GM23338 (cell line): Measurements from ENCODE around the gene PHOX2A. TPM values are rescaled to one million over a fixed set of nuclear protein-coding genes. Genes with fewer than 3 reads are reported as not detected.

Experiments
- ATAC-seq: fragments of 200-7000 bp; cut with Tn5 transposase; 3 replicates; pipeline ENCODE4 v1.9.1; 2020
- DNase-seq: peaks from one replicate; pipeline ENCODE4 v3.0.0-alpha.2; 2015; ENCODE audit warnings: low spot score
- H2AFZ ChIP-seq: fragments of 200-600 bp; sonication (generic); 2 replicates; pipeline ENCODE4 v1.8.0; 2016; ENCODE audit warnings: antibody characterized with exemption, mild to moderate bottlenecking, moderate library complexity
- H3F3A ChIP-seq: fragments of 200-600 bp; sonication (generic); replicated peaks from 2 replicates; pipeline ENCODE4 v1.8.0; 2017; ENCODE audit warnings: antibody characterized with exemption, mixed run types, low read depth
- H3K27ac ChIP-seq: fragments of 200-600 bp; sonication (generic); 2 replicates; pipeline ENCODE4 v1.6.1; 2016; ENCODE audit warnings: low read depth
- H3K27me3 ChIP-seq: fragments of 200-600 bp; sonication (generic); 2 replicates; pipeline ENCODE4 v1.8.0; 2016; ENCODE audit warnings: mild to moderate bottlenecking, mixed run types, moderate library complexity; ENCODE audit not compliant: insufficient read depth
- H3K36me3 ChIP-seq: fragments of 200-600 bp; sonication (generic); 2 replicates; pipeline ENCODE4 v1.8.0; 2016; ENCODE audit warnings: mild to moderate bottlenecking; ENCODE audit not compliant: insufficient read depth
- H3K4me1 ChIP-seq: fragments of 200-600 bp; sonication (generic); 2 replicates; pipeline ENCODE4 v1.8.0; 2016; ENCODE audit warnings: mild to moderate bottlenecking, moderate library complexity; ENCODE audit not compliant: insufficient read depth
- H3K4me2 ChIP-seq: fragments of 200-600 bp; sonication (generic); 2 replicates; pipeline ENCODE4 v1.7.1; 2017; ENCODE audit warnings: mixed run types
- H3K4me3 ChIP-seq: fragments of 200-600 bp; sonication (generic); 2 replicates; pipeline ENCODE4 v1.6.1; 2016; ENCODE audit warnings: mixed run types
- H3K79me2 ChIP-seq: fragments of 200-600 bp; sonication (generic); replicated peaks from 2 replicates; pipeline ENCODE4 v1.8.0; 2017; ENCODE audit warnings: mild to moderate bottlenecking; ENCODE audit not compliant: insufficient read depth
- H3K9me2 ChIP-seq: fragments of 200-600 bp; sonication (generic); 2 replicates; pipeline ENCODE4 v1.8.0; 2017; ENCODE audit not compliant: insufficient read depth
- H4K20me1 ChIP-seq: fragments of 200-600 bp; sonication (generic); replicated peaks from 2 replicates; pipeline ENCODE4 v1.8.0; 2017; ENCODE audit warnings: mild to moderate bottlenecking; ENCODE audit not compliant: insufficient read depth
- H3K27ac Mint-ChIP-seq: 2 replicates; pipeline ENCODE4 v1.8.0; 2020; ENCODE audit warnings: inconsistent platforms, mild to moderate bottlenecking, moderate library complexity, mixed read lengths
- H3K27me3 Mint-ChIP-seq: 3 replicates; pipeline ENCODE4 v1.8.0; 2022; ENCODE audit warnings: low read depth, mild to moderate bottlenecking, moderate library complexity, mixed read lengths, inconsistent platforms; ENCODE audit not compliant: insufficient read depth, poor library complexity
- H3K36me3 Mint-ChIP-seq: 3 replicates; pipeline ENCODE4 v1.8.0; 2021; ENCODE audit warnings: low read depth, mild to moderate bottlenecking, inconsistent platforms, moderate library complexity, mixed read lengths
- H3K4me1 Mint-ChIP-seq: 3 replicates; pipeline ENCODE4 v1.8.0; 2020; ENCODE audit warnings: mild to moderate bottlenecking, inconsistent platforms, mixed read lengths
- H3K4me3 Mint-ChIP-seq: 3 replicates; pipeline ENCODE4 v1.8.0; 2021; ENCODE audit warnings: moderate library complexity, mild to moderate bottlenecking, inconsistent platforms, mixed read lengths
- H3K9me3 Mint-ChIP-seq: 3 replicates; pipeline ENCODE4 v1.8.0; 2020; ENCODE audit warnings: moderate library complexity, mild to moderate bottlenecking, inconsistent platforms, mixed read lengths
- CREB1 ChIP-seq: fragments of 250-450 bp; sonication (Bioruptor Pico); IDR thresholded peaks from 2 replicates; pipeline ENCODE4 v1.5.0; 2020; ENCODE audit warnings: low read depth, mild to moderate bottlenecking, moderate library complexity
- ETS1 ChIP-seq: IDR thresholded peaks from 2 replicates; pipeline ENCODE4 v1.6.1; 2016; ENCODE audit warnings: antibody characterized with exemption
- EZH2 ChIP-seq: fragments of 200-600 bp; sonication (generic); IDR thresholded peaks from one replicate; pipeline ENCODE4 v1.8.0; 2017; ENCODE audit warnings: antibody characterized with exemption, mild to moderate bottlenecking, low read depth; ENCODE audit not compliant: unreplicated experiment
- NANOG ChIP-seq: IDR thresholded peaks from 2 replicates; pipeline ENCODE4 v1.6.1; 2016; ENCODE audit warnings: antibody characterized with exemption, borderline replicate concordance
- ZNF331 ChIP-seq: fragments of 250-450 bp; sonication (Bioruptor Pico); IDR thresholded peaks from 2 replicates; pipeline ENCODE4 v1.5.0; 2020; ENCODE audit warnings: low read depth, mild to moderate bottlenecking, moderate library complexity
- polyA plus RNA-seq: library from polyadenylated mRNA; unstranded; fragments of >200 nt; fragmentation: Nextera tagmentation; extraction: Ambion mirVana; gene quantifications from 2 replicates; pipeline ENCODE4 v1.2.1, GENCODE V29; 2016
- total RNA-seq: library from RNA; depleted of rRNA; stranded (reverse); fragments of >200 nt; shearing (Covaris generic); gene quantifications from 2 replicates; pipeline ENCODE4 v1.2.3, GENCODE V29; 2014
- TF ChIP-seq, protein P1 (sequence below): fragments of 250-450 bp; sonication (Bioruptor Pico); IDR thresholded peaks from 2 replicates; pipeline ENCODE4 v1.5.0; 2020; ENCODE audit warnings: mild to moderate bottlenecking, moderate library complexity

The PHOX2A gene
- total and polyA plus RNA-seq, 2 experiments from 2014 or later, result 0.31 TPM; not detected in 1

GRCh38 chr11:72229925-72230763 lies 13.8 kb downstream of the PHOX2A start (continued):
- TF ChIP-seq, protein P1, sequence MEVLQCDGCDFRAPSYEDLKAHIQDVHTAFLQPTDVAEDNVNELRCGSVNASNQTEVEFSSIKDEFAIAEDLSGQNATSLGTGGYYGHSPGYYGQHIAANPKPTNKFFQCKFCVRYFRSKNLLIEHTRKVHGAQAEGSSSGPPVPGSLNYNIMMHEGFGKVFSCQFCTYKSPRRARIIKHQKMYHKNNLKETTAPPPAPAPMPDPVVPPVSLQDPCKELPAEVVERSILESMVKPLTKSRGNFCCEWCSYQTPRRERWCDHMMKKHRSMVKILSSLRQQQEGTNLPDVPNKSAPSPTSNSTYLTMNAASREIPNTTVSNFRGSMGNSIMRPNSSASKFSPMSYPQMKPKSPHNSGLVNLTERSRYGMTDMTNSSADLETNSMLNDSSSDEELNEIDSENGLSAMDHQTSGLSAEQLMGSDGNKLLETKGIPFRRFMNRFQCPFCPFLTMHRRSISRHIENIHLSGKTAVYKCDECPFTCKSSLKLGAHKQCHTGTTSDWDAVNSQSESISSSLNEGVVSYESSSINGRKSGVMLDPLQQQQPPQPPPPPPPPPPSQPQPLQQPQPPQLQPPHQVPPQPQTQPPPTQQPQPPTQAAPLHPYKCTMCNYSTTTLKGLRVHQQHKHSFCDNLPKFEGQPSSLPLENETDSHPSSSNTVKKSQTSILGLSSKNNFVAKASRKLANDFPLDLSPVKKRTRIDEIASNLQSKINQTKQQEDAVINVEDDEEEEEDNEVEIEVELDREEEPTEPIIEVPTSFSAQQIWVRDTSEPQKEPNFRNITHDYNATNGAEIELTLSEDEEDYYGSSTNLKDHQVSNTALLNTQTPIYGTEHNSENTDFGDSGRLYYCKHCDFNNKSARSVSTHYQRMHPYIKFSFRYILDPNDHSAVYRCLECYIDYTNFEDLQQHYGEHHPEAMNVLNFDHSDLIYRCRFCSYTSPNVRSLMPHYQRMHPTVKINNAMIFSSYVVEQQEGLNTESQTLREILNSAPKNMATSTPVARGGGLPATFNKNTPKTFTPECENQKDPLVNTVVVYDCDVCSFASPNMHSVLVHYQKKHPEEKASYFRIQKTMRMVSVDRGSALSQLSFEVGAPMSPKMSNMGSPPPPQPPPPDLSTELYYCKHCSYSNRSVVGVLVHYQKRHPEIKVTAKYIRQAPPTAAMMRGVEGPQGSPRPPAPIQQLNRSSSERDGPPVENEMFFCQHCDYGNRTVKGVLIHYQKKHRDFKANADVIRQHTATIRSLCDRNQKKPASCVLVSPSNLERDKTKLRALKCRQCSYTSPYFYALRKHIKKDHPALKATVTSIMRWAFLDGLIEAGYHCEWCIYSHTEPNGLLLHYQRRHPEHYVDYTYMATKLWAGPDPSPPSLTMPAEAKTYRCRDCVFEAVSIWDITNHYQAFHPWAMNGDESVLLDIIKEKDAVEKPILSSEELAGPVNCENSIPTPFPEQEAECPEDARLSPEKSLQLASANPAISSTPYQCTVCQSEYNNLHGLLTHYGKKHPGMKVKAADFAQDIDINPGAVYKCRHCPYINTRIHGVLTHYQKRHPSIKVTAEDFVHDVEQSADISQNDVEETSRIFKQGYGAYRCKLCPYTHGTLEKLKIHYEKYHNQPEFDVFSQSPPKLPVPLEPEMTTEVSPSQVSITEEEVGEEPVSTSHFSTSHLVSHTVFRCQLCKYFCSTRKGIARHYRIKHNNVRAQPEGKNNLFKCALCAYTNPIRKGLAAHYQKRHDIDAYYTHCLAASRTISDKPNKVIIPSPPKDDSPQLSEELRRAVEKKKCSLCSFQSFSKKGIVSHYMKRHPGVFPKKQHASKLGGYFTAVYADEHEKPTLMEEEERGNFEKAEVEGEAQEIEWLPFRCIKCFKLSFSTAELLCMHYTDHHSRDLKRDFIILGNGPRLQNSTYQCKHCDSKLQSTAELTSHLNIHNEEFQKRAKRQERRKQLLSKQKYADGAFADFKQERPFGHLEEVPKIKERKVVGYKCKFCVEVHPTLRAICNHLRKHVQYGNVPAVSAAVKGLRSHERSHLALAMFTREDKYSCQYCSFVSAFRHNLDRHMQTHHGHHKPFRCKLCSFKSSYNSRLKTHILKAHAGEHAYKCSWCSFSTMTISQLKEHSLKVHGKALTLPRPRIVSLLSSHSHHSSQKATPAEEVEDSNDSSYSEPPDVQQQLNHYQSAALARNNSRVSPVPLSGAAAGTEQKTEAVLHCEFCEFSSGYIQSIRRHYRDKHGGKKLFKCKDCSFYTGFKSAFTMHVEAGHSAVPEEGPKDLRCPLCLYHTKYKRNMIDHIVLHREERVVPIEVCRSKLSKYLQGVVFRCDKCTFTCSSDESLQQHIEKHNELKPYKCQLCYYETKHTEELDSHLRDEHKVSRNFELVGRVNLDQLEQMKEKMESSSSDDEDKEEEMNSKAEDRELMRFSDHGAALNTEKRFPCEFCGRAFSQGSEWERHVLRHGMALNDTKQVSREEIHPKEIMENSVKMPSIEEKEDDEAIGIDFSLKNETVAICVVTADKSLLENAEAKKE (CRISPR knock-in tag), result no peak
- TF ChIP-seq ETS1, result no peak

- Mint-ChIP-seq H3K27me3 (peaks cover 16% of the 10 kb centered on the region), H3K36me3 (peaks cover 58% of the 10 kb centered on the region), H3K4me3 (no peak overlapping the region), H3K9me3 (no peaks in the 10 kb centered on the region), H3K27ac (no peak overlapping the region), H3K4me1 (peaks cover 19% of the 10 kb centered on the region)
- H3F3A ChIP-seq, result no peaks in the 10 kb centered on the region
- peaks cover 12% of the 10 kb centered on the region for H3K4me1 ChIP-seq
- no peak overlapping the region for H3K4me3 ChIP-seq
- H3K36me3 ChIP-seq, result no peaks in the 10 kb centered on the region; the same call in 1 of the 2 replicates
- peaks cover 20% of the 10 kb centered on the region for H3K79me2 ChIP-seq
- peaks cover 10% of the 10 kb centered on the region; the same call in 1 of the 2 replicates for H3K27me3 ChIP-seq
- H2AFZ ChIP-seq, result no peak overlapping the region
- H3K4me2 ChIP-seq, result no peak overlapping the region
- peaks cover 12% of the 10 kb centered on the region for H4K20me1 ChIP-seq
- DNase-seq (no peak), ATAC-seq (no peak)
- H3K9me2 ChIP-seq, result no peaks in the 10 kb centered on the region
- no peak overlapping the region for H3K27ac ChIP-seq
- TF ChIP-seq ZNF331 (CRISPR knock-in tag), result no peak
- no peak for TF ChIP-seq ETS1
- no peak for TF ChIP-seq NANOG
- no peak for TF ChIP-seq EZH2
- TF ChIP-seq CREB1 (CRISPR knock-in tag), result no peak
These were observed 14.5 kb downstream of the PHOX2A start for GRCh38 chr11:72229336-72229924.
